ENCODE results near the gene HDAC6. TPM values are rescaled to one million over a fixed set of nuclear protein-coding genes. Genes with fewer than 3 reads are reported as not detected.
"Not testable (repeated sequence)": the region's sequence is repeated elsewhere in the genome, so short reads cannot be mapped to it uniquely, and the experiment has no call there.

Gene HDAC6
- total and polyA plus RNA-seq, 12 donors, result 45.1 to 303 (median 78.1) TPM

DNA sequence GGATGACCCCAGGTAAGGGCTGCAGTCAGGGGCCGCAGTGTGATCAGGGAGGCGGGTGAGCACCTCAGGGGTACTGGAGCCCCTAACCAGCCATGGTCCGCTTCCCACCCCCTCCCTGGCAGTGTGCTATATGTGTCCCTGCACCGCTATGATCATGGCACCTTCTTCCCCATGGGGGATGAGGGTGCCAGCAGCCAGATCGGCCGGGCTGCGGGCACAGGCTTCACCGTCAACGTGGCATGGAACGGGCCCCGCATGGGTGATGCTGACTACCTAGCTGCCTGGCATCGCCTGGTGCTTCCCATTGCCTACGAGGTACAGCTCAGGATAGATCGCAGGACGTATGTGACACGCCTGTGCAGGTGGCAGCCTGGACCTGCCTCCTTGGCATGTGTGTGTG is 16.2 kb downstream of the HDAC6 start:
- intact Hi-C loops (cut with DNase I), result no loop called here
- no peak for DNase-seq
- no peak overlapping the region for H3K27ac ChIP-seq
- H3K4me1 ChIP-seq (replicated peaks in 1 of 2), result no peaks in the 10 kb centered on the region
- H3K36me3 ChIP-seq (replicated peaks in 1 of 2), result peaks cover 0 to 8% of the 10 kb centered on the region in 2 donors
- 90 to 96% (median 93%) methylated on average over 13 to 16 of the region's 16 CpGs for WGBS, 4 donors
- no peak overlapping the region for H3K4me3 ChIP-seq
- H3K27me3 ChIP-seq, result no peaks in the 10 kb centered on the region
- H3K9me3 ChIP-seq (replicated peaks in 1 of 3), result no peaks in the 10 kb centered on the region
- TF ChIP-seq, protein P1, sequence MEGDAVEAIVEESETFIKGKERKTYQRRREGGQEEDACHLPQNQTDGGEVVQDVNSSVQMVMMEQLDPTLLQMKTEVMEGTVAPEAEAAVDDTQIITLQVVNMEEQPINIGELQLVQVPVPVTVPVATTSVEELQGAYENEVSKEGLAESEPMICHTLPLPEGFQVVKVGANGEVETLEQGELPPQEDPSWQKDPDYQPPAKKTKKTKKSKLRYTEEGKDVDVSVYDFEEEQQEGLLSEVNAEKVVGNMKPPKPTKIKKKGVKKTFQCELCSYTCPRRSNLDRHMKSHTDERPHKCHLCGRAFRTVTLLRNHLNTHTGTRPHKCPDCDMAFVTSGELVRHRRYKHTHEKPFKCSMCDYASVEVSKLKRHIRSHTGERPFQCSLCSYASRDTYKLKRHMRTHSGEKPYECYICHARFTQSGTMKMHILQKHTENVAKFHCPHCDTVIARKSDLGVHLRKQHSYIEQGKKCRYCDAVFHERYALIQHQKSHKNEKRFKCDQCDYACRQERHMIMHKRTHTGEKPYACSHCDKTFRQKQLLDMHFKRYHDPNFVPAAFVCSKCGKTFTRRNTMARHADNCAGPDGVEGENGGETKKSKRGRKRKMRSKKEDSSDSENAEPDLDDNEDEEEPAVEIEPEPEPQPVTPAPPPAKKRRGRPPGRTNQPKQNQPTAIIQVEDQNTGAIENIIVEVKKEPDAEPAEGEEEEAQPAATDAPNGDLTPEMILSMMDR (IDR thresholded peaks at IDR 0.05), result no peak
- TF ChIP-seq POLR2A (IDR thresholded peaks at IDR 0.05), result no peak

GRCh38 chrX:48818866-48819265 is 17.0 kb downstream of the HDAC6 start:
- intact Hi-C loops (cut with DNase I), result no loop called here
- Histone ChIP-seq H3K4me3 (no peak overlapping the region), H3K4me1 (replicated peaks in 1 of 2) (no peaks in the 10 kb centered on the region), H3K9me3 (replicated peaks in 1 of 3) (no peaks in the 10 kb centered on the region), H3K36me3 (replicated peaks in 1 of 2) (peaks cover 0 to 8% of the 10 kb centered on the region in 2 donors), H3K27me3 (no peaks in the 10 kb centered on the region), H3K27ac (no peak overlapping the region)
- WGBS, 4 donors, result 83 to 100% (median 96%) methylated on average over 1 to 4 of the region's 4 CpGs; no CpG with 5 or more reads in 1 of the 4 donors
- no peak for DNase-seq
- TF ChIP-seq, protein P1 (IDR thresholded peaks at IDR 0.05), result no peak
- no peak for TF ChIP-seq POLR2A (IDR thresholded peaks at IDR 0.05)

DNA sequence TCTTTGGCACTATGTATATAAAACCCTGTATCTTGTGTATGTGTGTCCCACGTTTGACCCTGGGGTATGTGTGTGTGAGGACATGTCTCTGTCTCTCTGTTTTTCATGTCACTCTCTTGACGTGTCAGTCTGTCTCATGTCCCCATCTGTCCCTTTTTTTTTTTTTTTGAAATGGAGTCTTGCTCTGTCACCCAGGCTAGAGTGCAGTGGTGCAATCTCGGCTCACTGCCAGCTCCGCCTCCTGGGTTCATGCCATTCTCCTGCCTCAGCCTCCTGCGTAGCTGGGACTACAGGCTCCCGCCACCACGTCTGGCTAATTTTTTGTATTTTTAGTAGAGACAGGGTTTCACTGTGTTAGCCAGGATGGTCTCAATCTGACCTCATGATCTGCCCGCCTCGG is 17.5 kb downstream of the HDAC6 start:
- H3K4me1 ChIP-seq (replicated peaks in 1 of 2); H3K36me3 ChIP-seq (replicated peaks in 1 of 2); intact Hi-C loops (cut with DNase I); DNase-seq; H3K4me3 ChIP-seq; H3K27ac ChIP-seq; H3K27me3 ChIP-seq; H3K9me3 ChIP-seq (replicated peaks in 1 of 3): not testable (repeated sequence)
- 83 to 91% (median 88%) methylated on average over 9 of the region's 9 CpGs for WGBS, 4 donors

DNA sequence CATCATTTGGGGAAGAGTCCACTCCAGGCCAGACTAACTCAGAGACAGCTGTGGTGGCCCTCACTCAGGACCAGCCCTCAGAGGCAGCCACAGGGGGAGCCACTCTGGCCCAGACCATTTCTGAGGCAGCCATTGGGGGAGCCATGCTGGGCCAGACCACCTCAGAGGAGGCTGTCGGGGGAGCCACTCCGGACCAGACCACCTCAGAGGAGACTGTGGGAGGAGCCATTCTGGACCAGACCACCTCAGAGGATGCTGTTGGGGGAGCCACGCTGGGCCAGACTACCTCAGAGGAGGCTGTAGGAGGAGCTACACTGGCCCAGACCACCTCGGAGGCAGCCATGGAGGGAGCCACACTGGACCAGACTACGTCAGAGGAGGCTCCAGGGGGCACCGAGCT is 21.2 kb downstream of the HDAC6 start:
- DNase-seq, result no peak
- Histone ChIP-seq H3K4me3 (no peak overlapping the region), H3K36me3 (replicated peaks in 1 of 2) (peaks cover 0 to 3% of the 10 kb centered on the region in 2 donors), H3K27ac (no peak overlapping the region), H3K27me3 (peaks cover 10% of the 10 kb centered on the region), H3K9me3 (replicated peaks in 1 of 3) (no peaks in the 10 kb centered on the region), H3K4me1 (replicated peaks in 1 of 2) (no peaks in the 10 kb centered on the region)
- intact Hi-C loops (cut with DNase I), result no loop called here
- TF ChIP-seq, protein P1 (IDR thresholded peaks at IDR 0.05), result no peak
- TF ChIP-seq POLR2A (IDR thresholded peaks at IDR 0.05), result no peak
- WGBS, 4 donors, result 73 to 87% (median 85%) methylated on average over 3 to 6 of the region's 6 CpGs; no CpG with 5 or more reads in 1 of the 4 donors

- intact Hi-C loops (cut with DNase I), result no loop called here
- Histone ChIP-seq H3K4me1 (replicated peaks in 1 of 2) (no peaks in the 10 kb centered on the region), H3K27ac (no peak overlapping the region), H3K9me3 (replicated peaks in 1 of 3) (no peaks in the 10 kb centered on the region), H3K27me3 (peaks cover 11% of the 10 kb centered on the region), H3K4me3 (no peak overlapping the region), H3K36me3 (replicated peaks in 1 of 2) (peaks cover 0 to 3% of the 10 kb centered on the region in 2 donors)
- WGBS, 4 donors, result 80 to 97% (median 84%) methylated on average over 1 to 8 of the region's 8 CpGs
- TF ChIP-seq, protein P1 (IDR thresholded peaks at IDR 0.05), result no peak
- no peak for TF ChIP-seq POLR2A (IDR thresholded peaks at IDR 0.05)
- DNase-seq, result no peak
Measured at GRCh38 chrX:48824066-48824465, 22.2 kb downstream of the HDAC6 start.

Measured in adrenal gland (tissue), 12 donors.